MM.1S (cell line): ENCODE results near the gene CMIP.

Experiments used
- DNase-seq: peaks from one replicate; pipeline ENCODE4 v3.0.0-alpha.2; 2015
- H2AFZ ChIP-seq: fragments of 300-600 bp; sonication (generic); 2 replicates; pipeline ENCODE4 v1.6.0; 2016; ENCODE audit warnings: antibody characterized with exemption, low read length
- H3F3A ChIP-seq: fragments of 300-600 bp; sonication (generic); 2 replicates; pipeline ENCODE4 v1.6.1; 2016; ENCODE audit warnings: mild to moderate bottlenecking, antibody characterized with exemption, low read length, moderate library complexity, mixed read lengths; ENCODE audit not compliant: insufficient read depth
- H3K27ac ChIP-seq: fragments of 300-600 bp; sonication (generic); 2 replicates; pipeline ENCODE4 v1.5.1; 2016; ENCODE audit warnings: mild to moderate bottlenecking, low read length
- H3K27me3 ChIP-seq: fragments of 300-600 bp; sonication (generic); replicated peaks from 2 replicates; pipeline ENCODE4 v1.6.0; 2016; ENCODE audit warnings: low read length; ENCODE audit not compliant: insufficient read depth
- H3K36me3 ChIP-seq: fragments of 300-600 bp; sonication (generic); replicated peaks from 2 replicates; pipeline ENCODE4 v1.6.1; 2016; ENCODE audit warnings: mild to moderate bottlenecking, low read length, mixed read lengths; ENCODE audit not compliant: insufficient read depth
- H3K4me1 ChIP-seq: fragments of 300-600 bp; sonication (generic); 2 replicates; pipeline ENCODE4 v1.6.1; 2016; ENCODE audit warnings: low read length, mixed read lengths
- H3K4me2 ChIP-seq: fragments of 300-600 bp; sonication (generic); 2 replicates; pipeline ENCODE4 v1.6.0; 2016; ENCODE audit warnings: low read depth, low read length
- H3K4me3 ChIP-seq: fragments of 300-600 bp; sonication (generic); 2 replicates; pipeline ENCODE4 v1.5.1; 2016; ENCODE audit warnings: low read length, mixed read lengths
- H3K79me2 ChIP-seq: fragments of 300-600 bp; sonication (generic); 2 replicates; pipeline ENCODE4 v1.6.1; 2016; ENCODE audit warnings: mixed run types, low read length, mixed read lengths
- H3K9ac ChIP-seq: fragments of 300-600 bp; sonication (generic); 2 replicates; pipeline ENCODE4 v1.6.1; 2016; ENCODE audit warnings: low read length, mixed read lengths
- H3K9me2 ChIP-seq: fragments of 300-600 bp; sonication (generic); replicated peaks from 2 replicates; pipeline ENCODE4 v1.6.1; 2016; ENCODE audit warnings: mild to moderate bottlenecking, low read length, mixed read lengths; ENCODE audit not compliant: insufficient read depth
- H3K9me3 ChIP-seq: fragments of 300-600 bp; sonication (generic); replicated peaks from 2 replicates; pipeline ENCODE4 v1.6.1; 2016; ENCODE audit warnings: mild to moderate bottlenecking, low read length, mixed read lengths; ENCODE audit not compliant: insufficient read depth
- H4K20me1 ChIP-seq: fragments of 300-600 bp; sonication (generic); 2 replicates; pipeline ENCODE4 v1.6.1; 2016; ENCODE audit warnings: mild to moderate bottlenecking, low read length, moderate library complexity, mixed read lengths; ENCODE audit not compliant: insufficient read depth
- CTCF ChIP-seq: fragments of 300-600 bp; sonication (generic); IDR thresholded peaks from 2 replicates; pipeline ENCODE4 v1.5.1; 2016; ENCODE audit warnings: antibody characterized with exemption, low read length, mixed read lengths
- EZH2 ChIP-seq: fragments of 300-600 bp; sonication (generic); optimal IDR thresholded peaks from 2 replicates; pipeline ENCODE3; 2017; ENCODE audit warnings: low read depth, mild to moderate bottlenecking, antibody characterized with exemption, low read length, mixed read lengths
- EZH2phosphoT487 ChIP-seq: fragments of 300-600 bp; sonication (generic); IDR thresholded peaks from 2 replicates; pipeline ENCODE4 v1.6.1; 2018; ENCODE audit warnings: antibody characterized with exemption, low read length

The CMIP gene

GRCh38 chr16:81562926-81563325 lies 118.3 kb downstream of the CMIP start:
- H3K27me3 ChIP-seq, result no peaks in the 10 kb centered on the region
- no peak overlapping the region for H3K4me2 ChIP-seq
- no peaks in the 10 kb centered on the region for H3F3A ChIP-seq
- H3K4me3 ChIP-seq, result no peak overlapping the region
- no peak overlapping the region for H3K9ac ChIP-seq
- H3K36me3 ChIP-seq, result no peaks in the 10 kb centered on the region
- no peaks in the 10 kb centered on the region for H4K20me1 ChIP-seq
- H3K9me3 ChIP-seq, result no peaks in the 10 kb centered on the region
- H3K9me2 ChIP-seq, result no peaks in the 10 kb centered on the region
- H3K4me1 ChIP-seq, result no peaks in the 10 kb centered on the region
- no peak for DNase-seq
- TF ChIP-seq EZH2 (no peak), EZH2phosphoT487 (no peak), CTCF (no peak)
- no peak overlapping the region for H3K27ac ChIP-seq
- H2AFZ ChIP-seq, result no peak overlapping the region
- H3K79me2 ChIP-seq, result no peaks in the 10 kb centered on the region

- Histone ChIP-seq H4K20me1 (no peaks in the 10 kb centered on the region), H3K9ac (no peak overlapping the region)
Observed at GRCh38 chr16:81564421-81564911, 119.9 kb downstream of the CMIP start.

GRCh38 chr16:81565321-81566028 lies 120.9 kb downstream of the CMIP start:
- Histone ChIP-seq H3K9me2 (no peaks in the 10 kb centered on the region), H3K4me1 (no peaks in the 10 kb centered on the region), H3K9me3 (no peaks in the 10 kb centered on the region), H3K9ac (no peak overlapping the region), H3K79me2 (no peaks in the 10 kb centered on the region), H3F3A (no peaks in the 10 kb centered on the region), H3K36me3 (no peaks in the 10 kb centered on the region), H4K20me1 (no peaks in the 10 kb centered on the region), H3K4me2 (no peak overlapping the region), H3K27ac (no peak overlapping the region), H3K27me3 (no peaks in the 10 kb centered on the region), H2AFZ (no peak overlapping the region), H3K4me3 (no peak overlapping the region)
- TF ChIP-seq EZH2phosphoT487 (no peak), CTCF (no peak), EZH2 (no peak)
- DNase-seq, result no peak

More at GRCh38 chr16:81564421-81564911, 119.9 kb downstream of the CMIP start:
- DNase-seq, result no peak
- Histone ChIP-seq H3F3A (no peaks in the 10 kb centered on the region), H3K27me3 (no peaks in the 10 kb centered on the region), H3K4me1 (no peaks in the 10 kb centered on the region), H3K9me3 (no peaks in the 10 kb centered on the region), H3K79me2 (no peaks in the 10 kb centered on the region), H3K4me2 (no peak overlapping the region), H3K9me2 (no peaks in the 10 kb centered on the region), H3K36me3 (no peaks in the 10 kb centered on the region), H2AFZ (no peak overlapping the region), H3K27ac (no peak overlapping the region), H3K4me3 (no peak overlapping the region)
- TF ChIP-seq EZH2phosphoT487, result no peak
- TF ChIP-seq CTCF, result no peak
- TF ChIP-seq EZH2, result no peak
